Esophagus squamous epithelium (tissue), 5 donors: ENCODE measurements around the gene COL4A3. TPM values are rescaled to one million over a fixed set of nuclear protein-coding genes. Genes with fewer than 3 reads are reported as not detected.
"Not testable (repeated sequence)": the region's sequence is repeated elsewhere in the genome, so short reads cannot be mapped to it uniquely, and the experiment has no call there.

ENCODE experiments used
- DNase-seq: peaks from one replicate; lab custom pipeline; 2025; lab: John Stamatoyannopoulos, UW
- H3K27ac ChIP-seq, 4 donors: fragments of 200-600 bp; sonication (generic); one replicate each; pipeline ENCODE4 v1.5.1; 2016 to 2019; ENCODE audit warnings: mild to moderate bottlenecking in 1 of 4
- H3K27me3 ChIP-seq, 4 donors: fragments of 200-600 bp; sonication (generic); 1 replicate in 3 of 4; 2 replicates in 1 of 4; pipeline versions ENCODE4 v1.5.1 to v1.6.0; 2017 to 2021; ENCODE audit warnings: antibody characterized with exemption in 1 of 4
- H3K36me3 ChIP-seq, 3 donors: fragments of 200-600 bp; sonication (generic); one replicate each; pipeline ENCODE4 v1.5.1; 2016 to 2019
- H3K4me1 ChIP-seq, 3 donors: fragments of 200-600 bp; sonication (generic); one replicate each; pipeline ENCODE4 v1.5.1; 2017 to 2019
- H3K4me3 ChIP-seq, 4 donors: fragments of 200-600 bp; sonication (generic); 1 replicate in 3 of 4; 2 replicates in 1 of 4; pipeline ENCODE4 v1.5.1; 2016 to 2019; ENCODE audit warnings: mild to moderate bottlenecking in 2 of 4, moderate library complexity in 1 of 4
- H3K9me3 ChIP-seq, 3 donors: fragments of 200-600 bp; sonication (generic); one replicate each; pipeline ENCODE4 v1.5.1; 2016 to 2019
- POLR2A ChIP-seq, 4 donors: fragments of 450-650 bp; IDR thresholded peaks; one replicate each; pipeline ENCODE4 v1.6.1; 2017; ENCODE audit warnings: antibody characterized with exemption in 4 of 4, mild to moderate bottlenecking in 4 of 4, moderate library complexity in 3 of 4
- WGBS, 2 donors: methylation state at CpG; one replicate each; pipeline ENCODE4 v1.1.5; 2018; 5-methylcytosine and 5-hydroxymethylcytosine counted together
- intact Hi-C: fragments of 100-400 bp; cut with DNase I; formaldehyde crosslinking; loops from one replicate; pipeline ENCODE4 v1.15.0; 2022
- total RNA-seq, 4 donors: library from RNA; depleted of rRNA; stranded (reverse); fragments of >200 nt; gene quantifications; one replicate each; pipeline ENCODE4 v1.1.0, GENCODE V29; 2016
- TF ChIP-seq, protein P1 (sequence below), 6 experiments: fragments of 450-650 bp in 4 of 6; fragments of 200-600 bp in 2 of 6; sonication (generic) in 2 of 6; IDR thresholded peaks; one replicate each; pipeline ENCODE4 v1.5.1; 2016 to 2019; ENCODE audit warnings: antibody characterized with exemption in 6 of 6, mild to moderate bottlenecking in 4 of 6, moderate library complexity in 4 of 6
- donor health status: DM: yes; HTN: yes; CAD: no.

COL4A3 gene
- total RNA-seq, 4 donors from 2014 or later: 0.11 to 2.5 (median 0.38) TPM

DNA sequence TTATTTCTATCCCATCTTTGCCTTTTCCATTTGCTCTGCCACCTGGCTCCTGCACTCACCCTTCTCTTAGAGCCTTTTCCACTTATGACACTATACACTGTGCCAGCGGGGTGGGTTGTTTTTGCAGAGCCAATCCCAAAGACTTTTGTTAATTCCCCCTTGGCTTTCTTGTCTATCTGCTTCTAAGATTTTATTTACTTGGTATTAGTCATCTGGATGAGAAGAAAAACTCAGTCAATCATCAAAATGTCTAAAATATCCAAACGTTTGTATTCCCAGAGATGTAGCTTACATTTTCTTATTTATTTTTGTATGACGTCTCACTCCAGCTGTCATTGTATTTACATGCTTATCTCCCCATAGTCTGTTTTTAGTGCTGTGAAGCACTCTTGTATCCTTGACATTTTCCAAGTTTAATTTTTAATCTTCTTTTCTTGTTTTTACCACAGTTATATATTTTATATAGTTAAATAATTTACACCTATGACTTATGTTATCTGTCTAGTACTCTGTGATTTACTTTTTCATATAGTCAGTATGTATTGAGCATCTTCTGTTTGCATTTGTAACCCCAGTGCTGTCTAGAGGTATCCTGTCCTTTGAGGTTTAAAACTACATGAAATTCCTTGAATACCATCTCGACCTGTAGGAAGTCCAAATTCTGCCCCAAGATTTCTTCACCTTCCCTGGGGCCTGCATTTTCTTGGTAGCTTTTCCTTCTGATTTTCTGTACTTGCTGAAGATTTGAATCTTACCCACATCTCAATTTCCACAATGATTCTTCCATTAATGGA is 55.1 kb downstream of the COL4A3 start:
- TF ChIP-seq POLR2A (IDR thresholded peaks at IDR 0.05): no peak
- TF ChIP-seq, protein P1, sequence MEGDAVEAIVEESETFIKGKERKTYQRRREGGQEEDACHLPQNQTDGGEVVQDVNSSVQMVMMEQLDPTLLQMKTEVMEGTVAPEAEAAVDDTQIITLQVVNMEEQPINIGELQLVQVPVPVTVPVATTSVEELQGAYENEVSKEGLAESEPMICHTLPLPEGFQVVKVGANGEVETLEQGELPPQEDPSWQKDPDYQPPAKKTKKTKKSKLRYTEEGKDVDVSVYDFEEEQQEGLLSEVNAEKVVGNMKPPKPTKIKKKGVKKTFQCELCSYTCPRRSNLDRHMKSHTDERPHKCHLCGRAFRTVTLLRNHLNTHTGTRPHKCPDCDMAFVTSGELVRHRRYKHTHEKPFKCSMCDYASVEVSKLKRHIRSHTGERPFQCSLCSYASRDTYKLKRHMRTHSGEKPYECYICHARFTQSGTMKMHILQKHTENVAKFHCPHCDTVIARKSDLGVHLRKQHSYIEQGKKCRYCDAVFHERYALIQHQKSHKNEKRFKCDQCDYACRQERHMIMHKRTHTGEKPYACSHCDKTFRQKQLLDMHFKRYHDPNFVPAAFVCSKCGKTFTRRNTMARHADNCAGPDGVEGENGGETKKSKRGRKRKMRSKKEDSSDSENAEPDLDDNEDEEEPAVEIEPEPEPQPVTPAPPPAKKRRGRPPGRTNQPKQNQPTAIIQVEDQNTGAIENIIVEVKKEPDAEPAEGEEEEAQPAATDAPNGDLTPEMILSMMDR (IDR thresholded peaks at IDR 0.05): no peak

DNA sequence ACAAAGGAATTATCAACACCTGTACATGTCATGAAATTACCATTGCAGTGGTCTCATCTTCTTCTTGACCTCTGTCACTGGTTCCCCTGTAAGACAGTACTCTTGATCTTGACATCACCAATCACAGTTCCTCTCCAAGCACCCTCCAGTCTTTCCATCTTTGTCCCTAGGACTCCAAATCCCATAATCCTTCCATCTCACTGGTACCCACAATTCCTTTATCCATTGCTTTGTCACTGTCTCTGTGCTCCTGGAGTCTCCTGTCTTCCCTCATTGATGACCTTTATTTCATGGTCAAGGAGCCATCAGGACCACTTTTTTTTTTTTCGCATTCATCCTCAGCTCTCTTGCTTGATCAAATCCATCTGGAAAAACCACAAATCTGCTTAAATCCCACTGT is 56.7 kb downstream of the COL4A3 start:
- Histone ChIP-seq H3K4me3 (no peak overlapping the region), H3K27ac (no peak overlapping the region), H3K36me3 (no peaks in the 10 kb centered on the region), H3K27me3 (peaks cover 0 to 7% (median 0%) of the 10 kb centered on the region in 4 donors), H3K4me1 (no peaks in the 10 kb centered on the region), H3K9me3 (no peaks in the 10 kb centered on the region)
- TF ChIP-seq, protein P1 (IDR thresholded peaks at IDR 0.05): no peak
- no peak for TF ChIP-seq POLR2A (IDR thresholded peaks at IDR 0.05)
- intact Hi-C loops: no loop called here
- DNase-seq: no peak
- whole genome bisulfite sequencing, 2 donors: 87 to 93% methylated on average over 1 of the region's 1 CpG

More for the DNA sequence above, 55.1 kb downstream of the COL4A3 start:
- intact Hi-C loops: no loop called here
- Histone ChIP-seq H3K27me3 (no peaks in the 10 kb centered on the region), H3K36me3 (no peaks in the 10 kb centered on the region), H3K4me3 (no peak overlapping the region), H3K9me3 (no peaks in the 10 kb centered on the region), H3K4me1 (no peaks in the 10 kb centered on the region), H3K27ac (no peak overlapping the region)
- 27 to 39% methylated on average over 4 of the region's 4 CpGs for WGBS, 2 donors
- DNase-seq: no peak

DNA sequence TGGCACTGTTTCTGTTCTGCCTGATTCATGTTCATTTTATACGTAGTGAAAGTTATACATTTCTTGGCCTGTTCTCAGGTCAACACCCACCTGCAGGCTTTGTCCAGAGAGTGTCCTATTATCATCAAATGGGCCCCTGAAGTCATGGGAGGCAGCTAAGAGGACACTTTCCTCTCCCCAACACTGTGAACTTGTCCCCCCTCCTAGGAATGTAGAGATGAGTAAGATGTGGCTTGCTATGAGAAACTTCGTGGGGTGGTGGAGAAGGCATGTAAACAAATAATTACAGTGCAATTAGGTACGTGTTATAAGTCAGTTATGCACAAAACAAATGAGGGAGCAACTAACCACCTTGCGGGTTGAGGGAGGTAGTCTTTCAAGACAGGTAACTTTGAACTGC is 57.9 kb downstream of the COL4A3 start:
- no peak for DNase-seq
- no peaks in the 10 kb centered on the region for H3K36me3 ChIP-seq
- WGBS, 2 donors: 46 to 53% methylated on average over 4 of the region's 4 CpGs
- no peaks in the 10 kb centered on the region for H3K4me1 ChIP-seq
- peaks cover 0 to 8% (median 0%) of the 10 kb centered on the region in 4 donors for H3K27me3 ChIP-seq
- no peak overlapping the region for H3K4me3 ChIP-seq
- intact Hi-C loops: no loop called here
- no peaks in the 10 kb centered on the region for H3K9me3 ChIP-seq
- no peak for TF ChIP-seq POLR2A (IDR thresholded peaks at IDR 0.05)
- TF ChIP-seq, protein P1 (IDR thresholded peaks at IDR 0.05): no peak
- H3K27ac ChIP-seq: no peak overlapping the region

DNA sequence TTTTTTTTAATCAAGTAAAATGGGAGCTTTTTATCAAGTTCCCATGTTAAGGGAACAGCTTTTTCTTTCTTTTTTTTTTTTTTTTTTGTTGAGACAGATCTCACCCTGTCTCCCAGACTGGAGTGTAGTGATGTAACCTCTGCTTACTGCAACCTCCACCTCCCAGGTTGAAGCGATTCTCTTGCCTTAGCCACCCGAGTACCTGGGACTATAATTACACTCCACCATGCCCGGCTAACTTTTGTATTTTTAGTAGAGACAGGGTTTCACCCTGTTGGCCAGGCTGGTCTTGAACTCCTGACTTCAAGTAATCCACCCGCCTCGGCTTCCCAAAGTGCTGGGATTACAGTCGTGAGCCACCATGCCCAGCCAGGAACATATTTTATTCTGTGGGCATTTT is 61.2 kb downstream of the COL4A3 start:
- DNase-seq, intact Hi-C loops, H3K27ac ChIP-seq, H3K4me3 ChIP-seq, H3K36me3 ChIP-seq, H3K9me3 ChIP-seq: not testable (repeated sequence)
- 87 to 89% methylated on average over 6 of the region's 6 CpGs for WGBS, 2 donors
- Histone ChIP-seq H3K4me1 (peaks cover 0 to 12% (median 6%) of the 10 kb centered on the region in 3 donors), H3K27me3 (peaks cover 0 to 15% (median 0%) of the 10 kb centered on the region in 4 donors)

DNA sequence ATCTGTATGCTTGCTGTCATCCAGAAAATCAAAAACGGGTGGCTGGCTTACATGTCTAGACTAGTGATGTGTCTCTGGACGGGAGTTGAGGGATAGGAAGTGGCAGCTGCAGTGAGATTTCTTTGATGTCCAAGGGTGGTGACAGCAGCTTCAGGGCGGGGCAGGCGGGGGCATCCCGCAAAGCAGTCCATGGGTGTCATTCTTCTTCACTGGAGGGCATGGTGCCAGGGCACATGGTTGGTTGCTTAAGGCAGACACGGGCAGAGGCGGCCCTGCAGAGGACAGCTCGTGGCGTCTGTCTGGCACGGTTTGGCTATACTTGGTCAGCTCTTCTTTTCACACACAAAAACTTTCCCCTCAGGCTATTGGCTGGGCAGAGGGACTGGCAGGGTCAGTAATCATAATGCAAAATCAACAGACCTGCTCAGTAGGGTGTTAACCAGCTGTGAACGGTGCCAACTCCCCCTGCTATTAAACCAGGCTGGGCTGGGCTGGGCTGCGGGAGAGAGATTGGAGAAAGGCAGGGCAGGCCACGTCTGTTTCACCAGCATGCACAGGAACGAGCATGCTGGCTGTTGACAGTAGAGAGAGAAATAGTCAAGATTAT is 63.7 kb downstream of the COL4A3 start:
- WGBS, 2 donors: 28 to 34% methylated on average over 9 to 10 of the region's 14 CpGs
- H3K27me3 ChIP-seq: peaks cover 0 to 15% (median 0%) of the 10 kb centered on the region in 4 donors
- H3K4me3 ChIP-seq: no peak overlapping the region
- H3K9me3 ChIP-seq: no peaks in the 10 kb centered on the region
- intact Hi-C loops: no loop called here
- H3K36me3 ChIP-seq: no peaks in the 10 kb centered on the region
- no peak for DNase-seq
- H3K27ac ChIP-seq: no peak overlapping the region
- no peak for TF ChIP-seq POLR2A (IDR thresholded peaks at IDR 0.05)
- TF ChIP-seq, protein P1 (IDR thresholded peaks at IDR 0.05): no peak
- peaks cover 0 to 12% (median 6%) of the 10 kb centered on the region in 3 donors for H3K4me1 ChIP-seq
